ENCODE data around the gene TMEM184A. TPM values are rescaled to one million over a fixed set of nuclear protein-coding genes. Genes with fewer than 3 reads are reported as not detected.

The TMEM184A gene
- total RNA-seq, 1 donor from 2014 or later = 0.36 TPM

GRCh38 chr7:1596181-1597043 is 40.4 kb upstream of the TMEM184A start:
- no peak for DNase-seq
- Histone ChIP-seq H3K27me3 (ENCODE audit: low read depth) (peaks cover 77% of the 10 kb centered on the region), H3K4me1 (peaks cover 9% of the 10 kb centered on the region), H3K9me3 (replicated peaks) (no peaks in the 10 kb centered on the region), H3K4me3 (no peak overlapping the region), H3K36me3 (no peaks in the 10 kb centered on the region), H3K27ac (replicated peaks) (no peak overlapping the region)
- TF ChIP-seq CTCF (IDR thresholded peaks at IDR 0.05; ENCODE audit: borderline replicate concordance) = no peak
- intact Hi-C loops (cut with micrococcal nuclease) = no loop called here

GRCh38 chr7:1595636-1596035 is 39.6 kb upstream of the TMEM184A start:
- intact Hi-C loops (cut with micrococcal nuclease) = no loop called here
- Histone ChIP-seq H3K4me1 (peaks cover 9% of the 10 kb centered on the region), H3K27me3 (ENCODE audit: low read depth) (peaks cover 83% of the 10 kb centered on the region), H3K4me3 (no peak overlapping the region), H3K27ac (replicated peaks) (no peak overlapping the region), H3K36me3 (no peaks in the 10 kb centered on the region), H3K9me3 (replicated peaks) (no peaks in the 10 kb centered on the region)
- no peak for TF ChIP-seq CTCF (IDR thresholded peaks at IDR 0.05; ENCODE audit: borderline replicate concordance)
- no peak for DNase-seq

DNA sequence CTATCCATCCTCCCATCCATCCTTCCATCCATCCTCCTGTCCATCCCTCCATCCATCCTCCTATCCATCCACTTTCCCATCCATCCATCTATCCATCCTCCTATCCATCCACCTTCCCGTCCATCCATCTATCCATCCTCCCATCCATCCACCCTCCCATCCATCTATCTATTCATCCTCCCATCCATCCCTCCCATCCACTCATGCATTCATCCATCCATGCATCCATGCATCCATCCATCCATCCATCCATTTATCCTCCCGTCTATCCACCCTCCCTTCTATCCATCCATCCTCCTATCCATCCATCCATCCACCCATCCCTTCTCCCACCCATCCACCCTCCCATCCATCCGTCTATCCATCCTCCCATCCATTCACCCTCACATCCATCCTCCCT is 39.0 kb upstream of the TMEM184A start:
- Histone ChIP-seq H3K27me3 (ENCODE audit: low read depth) (peaks cover 90% of the 10 kb centered on the region), H3K4me3 (no peak overlapping the region), H3K36me3 (no peaks in the 10 kb centered on the region), H3K27ac (replicated peaks) (no peak overlapping the region), H3K4me1 (peaks cover 9% of the 10 kb centered on the region), H3K9me3 (replicated peaks) (no peaks in the 10 kb centered on the region)
- intact Hi-C loops (cut with micrococcal nuclease) = no loop called here
- TF ChIP-seq CTCF (IDR thresholded peaks at IDR 0.05; ENCODE audit: borderline replicate concordance) = no peak
- DNase-seq = no peak

GRCh38 chr7:1593904-1594421 is 38.0 kb upstream of the TMEM184A start:
- no peak overlapping the region for H3K4me3 ChIP-seq
- TF ChIP-seq CTCF (IDR thresholded peaks at IDR 0.05; ENCODE audit: borderline replicate concordance) = no peak
- H3K9me3 ChIP-seq (replicated peaks) = peaks cover 8% of the 10 kb centered on the region
- H3K27ac ChIP-seq (replicated peaks) = no peak overlapping the region
- no peaks in the 10 kb centered on the region for H3K36me3 ChIP-seq
- peaks cover 93% of the 10 kb centered on the region for H3K27me3 ChIP-seq (ENCODE audit: low read depth)
- H3K4me1 ChIP-seq = peaks cover 9% of the 10 kb centered on the region
- DNase-seq = no peak
- intact Hi-C loops (cut with micrococcal nuclease) = no loop called here

DNA sequence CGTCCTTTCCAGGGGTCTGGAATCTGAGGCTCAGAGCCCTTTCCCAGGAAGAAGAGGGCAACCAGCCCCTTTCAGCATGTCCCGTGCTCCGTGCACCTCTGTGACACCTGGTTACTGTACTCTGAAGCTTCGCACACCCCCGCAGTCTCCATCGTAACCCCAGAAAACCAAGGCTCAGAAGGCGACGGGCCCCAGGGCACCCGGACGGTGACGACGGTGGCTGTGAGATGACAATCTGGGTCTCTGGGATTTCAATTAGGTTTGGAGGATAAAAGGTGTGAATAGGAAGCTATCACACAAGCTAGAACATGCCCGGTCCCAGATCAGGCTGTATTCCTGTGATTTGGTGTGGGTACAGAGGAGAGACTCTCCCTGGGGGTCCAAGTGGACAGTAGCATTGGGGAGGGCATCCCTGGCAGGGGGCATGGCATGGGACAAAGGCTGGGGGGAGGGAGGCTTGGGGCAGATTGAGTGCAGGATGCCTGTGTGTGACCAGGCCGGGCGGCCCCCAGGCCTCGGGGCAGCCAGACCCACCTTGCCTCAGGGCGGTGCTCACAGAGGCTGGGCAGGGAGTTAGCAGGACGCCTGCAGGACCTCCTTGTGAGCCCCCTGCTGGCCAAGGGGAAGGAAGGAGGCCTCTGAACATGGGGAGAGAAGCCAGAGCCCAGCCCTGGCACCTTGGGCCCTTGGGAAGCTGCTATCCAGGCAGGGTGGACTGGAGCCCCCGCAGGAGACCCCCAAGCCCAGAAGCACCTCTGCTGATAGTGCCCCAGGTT is 37.3 kb upstream of the TMEM184A start:
- peaks cover 94% of the 10 kb centered on the region for H3K27me3 ChIP-seq (ENCODE audit: low read depth)
- H3K4me1 ChIP-seq = peaks cover 9% of the 10 kb centered on the region
- intact Hi-C loops (cut with micrococcal nuclease) = no loop called here
- no peaks in the 10 kb centered on the region for H3K36me3 ChIP-seq
- no peak overlapping the region for H3K4me3 ChIP-seq
- peaks cover 11% of the 10 kb centered on the region for H3K9me3 ChIP-seq (replicated peaks)
- no peak for DNase-seq
- no peak overlapping the region for H3K27ac ChIP-seq (replicated peaks)
- TF ChIP-seq CTCF (IDR thresholded peaks at IDR 0.05; ENCODE audit: borderline replicate concordance) = peak; percentile 31
